ENCODE results near the gene MAML1. TPM values are rescaled to one million over a fixed set of nuclear protein-coding genes. Genes with fewer than 3 reads are reported as not detected.
A peak's percentile ranks its signal among the peaks of the same experiment; 100 is the strongest.
"Not testable (repeated sequence)": the region's sequence is repeated elsewhere in the genome, so short reads cannot be mapped to it uniquely, and the experiment has no call there.

Gene MAML1
- total RNA-seq, 1 donor from 2014 or later, result 54.8 TPM

GRCh38 chr5:179780362-179780761 is 47.7 kb downstream of the MAML1 start:
- Mint-ChIP-seq H3K27me3 (no peaks in the 10 kb centered on the region), H3K9me3 (ENCODE audit: low read depth) (no peaks in the 10 kb centered on the region), H3K36me3 (ENCODE audit: insufficient read depth) (peaks cover 14% of the 10 kb centered on the region), H3K4me3 (ENCODE audit: low read depth) (no peak overlapping the region), H3K4me1 (ENCODE audit: low read depth) (no peaks in the 10 kb centered on the region), H3K27ac (peak overlapping the region; percentile 56)
- TF ChIP-seq CTCF (IDR thresholded peaks at IDR 0.05; ENCODE audit: unreplicated experiment), result no peak
- no peak for DNase-seq (ENCODE audit: low spot score, unreplicated experiment)

DNA sequence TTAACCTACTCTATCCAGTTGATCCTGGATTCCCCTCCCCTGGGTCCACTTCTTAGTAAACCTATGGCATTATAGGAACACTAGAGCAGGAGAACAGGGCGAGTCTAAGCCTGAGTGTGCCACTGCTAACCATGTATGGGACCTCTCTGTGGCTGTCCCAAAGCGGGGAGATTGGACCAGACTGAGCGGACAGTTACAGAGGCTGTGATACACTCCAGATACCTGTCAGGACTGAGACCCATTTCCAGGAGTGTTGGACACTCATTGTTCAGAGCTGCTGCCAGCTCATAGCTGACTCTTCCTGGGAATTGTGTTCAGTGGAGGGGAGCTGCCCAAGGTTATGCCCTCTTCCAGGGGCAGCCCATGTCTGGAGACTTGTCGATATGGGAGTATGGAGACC is 49.2 kb downstream of the MAML1 start:
- Mint-ChIP-seq H3K4me3 (ENCODE audit: low read depth) (no peak overlapping the region), H3K36me3 (ENCODE audit: insufficient read depth) (peaks cover 8% of the 10 kb centered on the region), H3K4me1 (ENCODE audit: low read depth) (no peaks in the 10 kb centered on the region), H3K9me3 (ENCODE audit: low read depth) (no peaks in the 10 kb centered on the region), H3K27me3 (no peaks in the 10 kb centered on the region), H3K27ac (no peak overlapping the region)
- TF ChIP-seq CTCF (IDR thresholded peaks at IDR 0.05; ENCODE audit: unreplicated experiment), result no peak
- no peak for DNase-seq (ENCODE audit: low spot score, unreplicated experiment)

GRCh38 chr5:179783128-179783527 is 50.5 kb downstream of the MAML1 start:
- no peak overlapping the region for H3K4me3 Mint-ChIP-seq (ENCODE audit: low read depth)
- H3K4me1 Mint-ChIP-seq (ENCODE audit: low read depth), result no peaks in the 10 kb centered on the region
- TF ChIP-seq CTCF (IDR thresholded peaks at IDR 0.05; ENCODE audit: unreplicated experiment), result no peak
- no peaks in the 10 kb centered on the region for H3K27me3 Mint-ChIP-seq
- no peak overlapping the region for H3K27ac Mint-ChIP-seq
- H3K9me3 Mint-ChIP-seq (ENCODE audit: low read depth), result no peaks in the 10 kb centered on the region
- H3K36me3 Mint-ChIP-seq (ENCODE audit: insufficient read depth), result peaks cover 4% of the 10 kb centered on the region
- no peak for DNase-seq (ENCODE audit: low spot score, unreplicated experiment)

DNA sequence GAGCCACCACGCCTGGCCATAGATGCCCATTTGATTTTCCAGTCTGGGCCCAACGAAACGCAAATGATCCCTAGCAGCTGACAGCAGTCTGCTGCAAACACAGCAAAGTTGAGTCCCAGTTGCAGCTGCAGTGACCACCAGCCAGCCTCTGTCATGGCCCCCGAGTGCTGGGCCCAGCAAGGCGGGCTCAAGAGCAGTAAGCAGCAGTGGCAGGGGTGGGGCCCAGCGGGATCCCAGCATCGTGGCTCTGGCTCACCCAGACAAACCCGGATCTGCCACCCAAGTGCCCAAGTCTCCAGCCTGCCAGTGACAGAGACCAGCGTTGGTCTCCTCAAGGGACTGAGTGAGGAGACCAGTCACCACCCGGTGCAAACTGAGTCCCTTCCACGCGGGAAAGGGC is 54.2 kb downstream of the MAML1 start:
- Mint-ChIP-seq H3K9me3 (ENCODE audit: low read depth) (peaks cover 3% of the 10 kb centered on the region), H3K27me3 (no peaks in the 10 kb centered on the region), H3K4me1 (ENCODE audit: low read depth) (no peaks in the 10 kb centered on the region), H3K4me3 (ENCODE audit: low read depth) (no peak overlapping the region), H3K36me3 (ENCODE audit: insufficient read depth) (peaks cover 4% of the 10 kb centered on the region), H3K27ac (no peak overlapping the region)
- DNase-seq (ENCODE audit: low spot score, unreplicated experiment), result no peak
- no peak for TF ChIP-seq CTCF (IDR thresholded peaks at IDR 0.05; ENCODE audit: unreplicated experiment)

DNA sequence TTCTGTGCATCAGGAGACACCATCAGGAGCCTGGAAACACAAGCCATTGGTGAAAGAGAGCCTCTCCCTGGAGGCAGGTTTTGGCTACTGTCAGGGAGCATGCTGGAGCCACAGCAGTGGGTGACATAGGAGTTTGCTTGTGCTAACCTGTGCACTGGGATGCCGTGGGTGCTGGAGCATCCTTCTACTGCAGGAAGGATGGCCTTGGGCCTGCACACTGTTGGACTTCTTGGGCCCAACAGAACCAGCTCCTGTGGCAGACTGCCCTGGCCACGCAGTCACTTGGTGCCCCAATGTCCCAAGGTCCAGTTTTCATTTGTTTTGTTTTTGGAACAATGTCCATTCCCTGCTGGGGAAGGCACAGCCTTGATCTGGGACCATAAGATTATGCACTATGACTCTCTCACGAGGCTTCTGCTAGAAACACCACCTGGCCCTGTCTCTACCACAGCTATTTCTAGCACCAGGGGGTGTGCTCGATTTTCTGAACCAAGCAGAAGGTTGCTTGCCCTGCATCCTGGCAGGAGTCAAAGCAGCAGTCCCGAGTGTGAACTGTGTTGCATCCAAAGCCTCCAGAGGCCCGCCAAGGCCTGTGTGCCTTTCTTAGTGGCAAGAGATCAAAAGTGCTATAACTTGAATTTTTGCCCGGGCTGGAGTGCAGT is 55.7 kb downstream of the MAML1 start:
- Mint-ChIP-seq H3K9me3 (ENCODE audit: low read depth) (peaks cover 3% of the 10 kb centered on the region), H3K27me3 (no peaks in the 10 kb centered on the region), H3K4me3 (ENCODE audit: low read depth) (no peak overlapping the region), H3K27ac (no peak overlapping the region), H3K4me1 (ENCODE audit: low read depth) (no peaks in the 10 kb centered on the region), H3K36me3 (ENCODE audit: insufficient read depth) (peaks cover 4% of the 10 kb centered on the region)
- TF ChIP-seq CTCF (IDR thresholded peaks at IDR 0.05; ENCODE audit: unreplicated experiment), result no peak
- no peak for DNase-seq (ENCODE audit: low spot score, unreplicated experiment)

DNA sequence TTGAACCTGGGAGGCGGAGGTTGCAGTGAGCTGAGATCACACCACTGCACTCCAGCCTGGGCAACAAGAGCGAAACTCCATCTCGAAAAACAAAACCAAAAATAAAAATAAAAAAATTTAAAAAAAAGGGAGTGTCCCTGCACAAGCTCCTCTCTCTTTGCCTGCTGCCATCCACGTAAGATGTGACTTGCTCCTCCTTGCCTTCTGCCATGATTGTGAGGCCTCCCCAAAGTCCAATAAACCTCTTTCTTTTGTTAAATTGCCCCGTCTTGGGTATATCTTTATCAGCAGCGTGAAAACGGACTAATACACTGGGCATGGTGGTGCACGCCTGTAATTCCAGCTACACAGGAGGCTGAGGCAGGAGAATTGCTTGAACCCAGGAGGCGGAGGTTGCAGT is 56.7 kb downstream of the MAML1 start:
- H3K36me3 Mint-ChIP-seq (ENCODE audit: insufficient read depth); H3K27me3 Mint-ChIP-seq; H3K4me3 Mint-ChIP-seq (ENCODE audit: low read depth); H3K9me3 Mint-ChIP-seq (ENCODE audit: low read depth); H3K4me1 Mint-ChIP-seq (ENCODE audit: low read depth); H3K27ac Mint-ChIP-seq; DNase-seq (ENCODE audit: low spot score, unreplicated experiment): not testable (repeated sequence)
